H1 (cell line): Measurements from ENCODE around the gene APBB1. TPM values are rescaled to one million over a fixed set of nuclear protein-coding genes. Genes with fewer than 3 reads are reported as not detected.

ENCODE experiments used
- CTCF ChIA-PET: fragments of 300-600 bp; sonication (Branson Sonifier 250); formaldehyde crosslinking; loops from one replicate; lab custom pipeline; 2021; ENCODE audit not compliant: partially characterized antibody; lab: Charles Lee
- POLR2A ChIA-PET: fragments of 300-600 bp; sonication (Branson Sonifier 250); formaldehyde crosslinking; loops from one replicate; lab custom pipeline; 2021; ENCODE audit warnings: inconsistent platforms; ENCODE audit not compliant: partially characterized antibody; lab: Charles Lee
- DNase-seq, 2 experiments: peaks; one replicate each; pipeline versions ENCODE4 v3.0.0 to v3.0.0-alpha.2; 2010 to 2022; ENCODE audit warnings: low spot score in 2 of 2, low read depth in 1 of 2, mixed read lengths in 1 of 2
- FAIRE-seq: peaks from 2 replicates; lab custom pipeline; 2011; peaks lifted over from hg19 to GRCh38; lab: Jason Lieb, UNC
- H2AFZ ChIP-seq: 2 replicates; pipeline ENCODE4 v1.8.1; 2012; ENCODE audit warnings: low read length, inconsistent platforms
- H2AK5ac ChIP-seq: 2 replicates; pipeline ENCODE4 v1.6.1; 2013; ENCODE audit warnings: low read depth, low read length
- H2BK120ac ChIP-seq: replicated peaks from 2 replicates; pipeline ENCODE3; 2013; ENCODE audit warnings: low read depth, low read length, inconsistent platforms
- H2BK12ac ChIP-seq: 2 replicates; pipeline ENCODE4 v1.6.1; 2013; ENCODE audit warnings: low read depth, low read length
- H2BK15ac ChIP-seq: 2 replicates; pipeline ENCODE4 v1.6.1; 2013; ENCODE audit warnings: low read length
- H2BK20ac ChIP-seq: 2 replicates; pipeline ENCODE4 v1.6.1; 2013; ENCODE audit warnings: low read length
- H2BK5ac ChIP-seq: 2 replicates; pipeline ENCODE4 v1.6.1; 2013; ENCODE audit warnings: low read depth, low read length
- H3K14ac ChIP-seq: 2 replicates; pipeline ENCODE4 v1.6.1; 2013; ENCODE audit warnings: inconsistent platforms; ENCODE audit not compliant: insufficient read length
- H3K18ac ChIP-seq: 2 replicates; pipeline ENCODE4 v1.6.1; 2013; ENCODE audit warnings: low read length; ENCODE audit errors: extremely low read depth
- H3K23ac ChIP-seq: 2 replicates; pipeline ENCODE4 v1.6.1; 2013; ENCODE audit warnings: inconsistent platforms; ENCODE audit not compliant: insufficient read length
- H3K23me2 ChIP-seq: 2 replicates; pipeline ENCODE4 v1.6.1; 2013; ENCODE audit warnings: low read depth, low read length
- H3K27ac ChIP-seq: 2 replicates; pipeline ENCODE4 v1.6.1; 2011; ENCODE audit warnings: low read depth, low read length, inconsistent platforms
- H3K27me3 ChIP-seq, 4 experiments: replicated peaks in 1 of 4; 1 replicate in 1 of 4; 2 replicates in 3 of 4; pipeline versions ENCODE4 v1.6.1 to v1.8.1; 2011 to 2013; ENCODE audit warnings: low read length in 3 of 4, mild to moderate bottlenecking in 3 of 4, inconsistent platforms in 2 of 4, mixed read lengths in 2 of 4, moderate library complexity in 1 of 4; ENCODE audit not compliant: control insufficient read depth in 3 of 4, insufficient read depth in 3 of 4; ENCODE audit errors: extremely low read depth in 1 of 4
- H3K36me3 ChIP-seq, 4 experiments: 2 replicates each; pipeline versions ENCODE4 v1.6.1 to v1.8.1; 2011 to 2013; ENCODE audit warnings: mild to moderate bottlenecking in 4 of 4, low read length in 3 of 4, moderate library complexity in 2 of 4, control low read depth in 1 of 4, inconsistent platforms in 1 of 4; ENCODE audit not compliant: insufficient read depth in 4 of 4, control insufficient read depth in 2 of 4
- H3K4ac ChIP-seq: replicated peaks from 2 replicates; pipeline ENCODE3; 2013; ENCODE audit warnings: low read length, low read depth, mixed read lengths, inconsistent platforms; ENCODE audit not compliant: insufficient read length
- H3K4me1 ChIP-seq, 4 experiments: replicated peaks in 1 of 4; 1 replicate in 1 of 4; 2 replicates in 3 of 4; pipeline versions ENCODE4 v1.6.1 to v1.8.1; 2011 to 2013; ENCODE audit warnings: low read length in 3 of 4, inconsistent platforms in 2 of 4, mixed read lengths in 1 of 4; ENCODE audit not compliant: insufficient read depth in 4 of 4, control insufficient read depth in 3 of 4
- H3K4me2 ChIP-seq, 2 experiments: 2 replicates each; pipeline versions ENCODE4 v1.6.1 to v1.8.1; 2011 to 2013; ENCODE audit warnings: low read depth in 2 of 2, low read length in 2 of 2, control low read depth in 1 of 2, inconsistent platforms in 1 of 2, mild to moderate bottlenecking in 1 of 2; ENCODE audit not compliant: insufficient read depth in 1 of 2
- H3K4me3 ChIP-seq, 4 experiments: fragments of 200-600, 300-600 bp in 1 of 4; sonication (generic), shearing (Covaris generic), sonication (Bioruptor Twin) in 1 of 4; 2 replicates each; pipeline versions ENCODE4 v1.5.1 to v1.8.1; 2011 to 2016; ENCODE audit warnings: low read length in 4 of 4, low read depth in 3 of 4, control low read depth in 2 of 4, inconsistent platforms in 2 of 4, mild to moderate bottlenecking in 2 of 4, mixed read lengths in 1 of 4, moderate library complexity in 1 of 4; ENCODE audit not compliant: insufficient read depth in 2 of 4; ENCODE audit errors: extremely low read depth in 1 of 4
- H3K56ac ChIP-seq: replicated peaks from 2 replicates; pipeline ENCODE3; 2013; ENCODE audit warnings: low read depth, mild to moderate bottlenecking, mixed read lengths, low read length, inconsistent platforms; ENCODE audit not compliant: insufficient read length
- H3K79me1 ChIP-seq: 2 replicates; pipeline ENCODE4 v1.6.1; 2013; ENCODE audit warnings: low read depth, low read length, control low read depth
- H3K79me2 ChIP-seq, 2 experiments: 2 replicates each; pipeline versions ENCODE4 v1.6.1 to v1.8.1; 2012 to 2013; ENCODE audit warnings: low read length in 2 of 2, mild to moderate bottlenecking in 2 of 2, inconsistent platforms in 1 of 2; ENCODE audit not compliant: insufficient read depth in 2 of 2, control insufficient read depth in 1 of 2
- H3K9ac ChIP-seq, 4 experiments: replicated peaks in 1 of 4; 1 replicate in 1 of 4; 2 replicates in 3 of 4; pipeline versions ENCODE4 v1.6.1 to v1.8.1; 2011 to 2013; ENCODE audit warnings: low read depth in 3 of 4, low read length in 3 of 4, control low read depth in 2 of 4, mild to moderate bottlenecking in 2 of 4, moderate library complexity in 2 of 4, inconsistent platforms in 1 of 4; ENCODE audit errors: extremely low read depth in 1 of 4
- H3K9me3 ChIP-seq, 2 experiments: 2 replicates each; pipeline versions ENCODE4 v1.6.1 to v1.8.1; 2012 to 2013; ENCODE audit warnings: mild to moderate bottlenecking in 2 of 2, moderate library complexity in 2 of 2, control low read depth in 1 of 2, inconsistent platforms in 1 of 2, low read depth in 1 of 2, low read length in 1 of 2, mixed read lengths in 1 of 2; ENCODE audit not compliant: insufficient read depth in 2 of 2
- H4K20me1 ChIP-seq, 2 experiments: replicated peaks in 1 of 2; 2 replicates each; pipeline versions ENCODE3 to v1.8.1; 2011 to 2013; ENCODE audit warnings: inconsistent platforms in 2 of 2, low read length in 2 of 2, mild to moderate bottlenecking in 1 of 2; ENCODE audit not compliant: insufficient read depth in 2 of 2, control insufficient read depth in 1 of 2
- H4K5ac ChIP-seq: 2 replicates; pipeline ENCODE4 v1.6.1; 2013; ENCODE audit warnings: low read length, low read depth, mixed read lengths, inconsistent platforms; ENCODE audit not compliant: insufficient read length
- H4K8ac ChIP-seq: 2 replicates; pipeline ENCODE4 v1.8.0; 2013; ENCODE audit warnings: mild to moderate bottlenecking, moderate library complexity, low read length, inconsistent platforms; ENCODE audit not compliant: insufficient read depth; ENCODE audit errors: extremely low read depth
- H4K91ac ChIP-seq: replicated peaks from 2 replicates; pipeline ENCODE3; 2013; ENCODE audit warnings: low read length, mixed read lengths, inconsistent platforms; ENCODE audit not compliant: insufficient read length
- RAD21 ChIP-seq, 2 experiments: IDR thresholded peaks in 1 of 2; conservative IDR thresholded peaks in 1 of 2; 2 replicates each; pipeline ENCODE4 v1.6.1; 2011; ENCODE audit warnings: low read depth in 2 of 2, low read length in 2 of 2, improper control_type of control experiment in 1 of 2, inconsistent platforms in 1 of 2, mild to moderate bottlenecking in 1 of 2, moderate library complexity in 1 of 2
- WGBS, 2 experiments: shearing (Covaris generic) in 1 of 2; methylation state at CpG; one replicate each; pipeline versions ENCODE4 v1.1.6 to v1.1.7; 2013 to 2015; ENCODE audit warnings: low lambda C conversion rate in 2 of 2, mixed read lengths in 2 of 2, inconsistent platforms in 1 of 2, low coverage in 1 of 2, missing lambda C conversion rate in 1 of 2; ENCODE audit not compliant: insufficient replicate concordance in 2 of 2, insufficient coverage in 1 of 2, insufficient read length in 1 of 2; ENCODE audit errors: extremely low coverage in 1 of 2, missing lambda C conversion rate in 1 of 2; 5-methylcytosine and 5-hydroxymethylcytosine counted together
- polyA plus RNA-seq, 7 experiments: library from polyadenylated mRNA; depleted of rRNA in 3 of 7; stranded (reverse) in 5 of 7; unstranded in 2 of 7; fragments of >200 nt in 5 of 7; fragments of 200-250 nt in 2 of 7; gene quantifications; 1 replicate in 5 of 7; 2 replicates in 1 of 7; 4 replicates in 1 of 7; pipeline versions ENCODE4 v1.2.1 to v1.2.3, GENCODE V29; 2011 to 2013; ENCODE audit warnings: missing spikeins in 2 of 7, mixed read lengths in 2 of 7
- total RNA-seq: library from RNA; stranded (reverse); fragmentation: NEBNext Ultra II Directional; extraction: Animal tissue kit (Norgen Biotek cat#: 25700); gene quantifications from 2 replicates; pipeline ENCODE4 v1.2.1, GENCODE V29; 2021

The APBB1 gene
- total and polyA plus RNA-seq, 2 of the 8 experiments (the other 6 are each of a cell fraction or from before 2014, with no cell fraction given) = 23.9 to 33.1 TPM

DNA sequence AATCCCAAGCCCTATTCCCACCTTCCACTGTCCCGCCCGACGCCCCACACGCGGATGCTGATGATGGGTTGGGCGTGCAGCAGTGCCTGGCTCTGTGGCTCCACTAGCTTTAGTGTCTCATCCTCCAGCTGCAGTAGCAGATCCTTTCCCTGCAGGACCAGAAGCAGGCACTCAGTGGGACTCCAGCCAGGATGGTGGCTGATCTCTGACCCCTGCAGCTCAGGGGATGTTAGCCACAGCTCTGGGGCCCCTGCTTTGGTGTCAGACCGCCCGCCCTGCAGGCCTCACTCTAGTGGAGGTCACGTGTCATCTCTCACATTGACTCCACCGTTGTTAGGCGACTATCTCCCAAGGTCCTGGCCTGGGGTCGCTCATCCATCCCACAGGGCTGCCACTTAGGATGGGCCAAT lies 16.8 kb downstream of the APBB1 start:
- Histone ChIP-seq H4K91ac (no peak overlapping the region), H3K4me1 (peaks cover 8 to 15% (median 10%) of the 10 kb centered on the region in 4 experiments), H2BK12ac (no peak overlapping the region), H3K36me3 (peaks cover 0 to 2% (median 0%) of the 10 kb centered on the region in 4 experiments; a peak in 1 of 8 replicates), H4K5ac (no peak overlapping the region), H3K79me2 (no peaks in the 10 kb centered on the region), H3K27ac (no peak overlapping the region), H3K56ac (no peak overlapping the region), H3K9me3 (no peaks in the 10 kb centered on the region), H2AK5ac (no peak overlapping the region), H4K20me1 (peaks cover 2 to 12% of the 10 kb centered on the region in 2 experiments), H3K23me2 (no peaks in the 10 kb centered on the region), H3K4ac (no peak overlapping the region), H3K4me2 (no peak overlapping the region), H3K23ac (no peak overlapping the region), H3K4me3 (no peak overlapping the region), H4K8ac (no peak overlapping the region), H2BK5ac (0 out of 2 replicates have a peak overlapping the region, but pooled peaks have one; percentile 39), H3K79me1 (no peaks in the 10 kb centered on the region), H2AFZ (no peak overlapping the region), H3K18ac (no peak overlapping the region), H2BK15ac (no peak overlapping the region), H2BK20ac (no peak overlapping the region), H3K27me3 (no peaks in the 10 kb centered on the region), H2BK120ac (no peak overlapping the region), H3K9ac (no peak overlapping the region), H3K14ac (no peak overlapping the region)
- ChIA-PET CTCF (interaction anchor here (0.9 to 9.5 kb wide), 7 partner anchors 9 to 103 kb away, joined by 3 to 79 read pairs (median 11); partner anchors contain the start of gene HPX), POLR2A (interaction anchor here (1.9 kb wide), 1 partner anchor 8 kb away, joined by 9 read pairs; no protein-coding TSS in a partner anchor)
- WGBS, 2 experiments = 88% methylated on average over 12 of the region's 12 CpGs; no CpG with 5 or more reads in 1 of the 2 experiments
- DNase-seq (no peak), FAIRE-seq (no peak)
- TF ChIP-seq RAD21 (IDR thresholded peaks at IDR 0.05 in 1 of 2, conservative IDR thresholded peaks at IDR 0.05 in 1 of 2; ENCODE audit: low read depth in 2 of 2, low read length in 2 of 2) = no peak
